Stimulated activated CD4-positive, alpha-beta T cell treated with anti-CD3 and anti-CD28 coated beads, Interleukin-4, amount 100 ng/mL, for 48 hours (primary cell): ENCODE measurements around the gene AMBRA1.
"Not testable (repeated sequence)": the region's sequence is repeated elsewhere in the genome, so short reads cannot be mapped to it uniquely, and the experiment has no call there.

Source experiments
- DNase-seq, 2 donors: peaks; one replicate each; pipeline ENCODE4 v3.0.0-alpha.2; 2020; ENCODE audit warnings: low read depth in 2 of 2

AMBRA1 gene

GRCh38 chr11:46616551-46617133, 22.8 kb upstream of the AMBRA1 start:
- no peak for DNase-seq

GRCh38 chr11:46615756-46616155, 21.9 kb upstream of the AMBRA1 start:
- no peak for DNase-seq

- DNase-seq, result no peak
Observed at GRCh38 chr11:46612326-46612725, 18.5 kb upstream of the AMBRA1 start.

- DNase-seq, result no peak
Observed at GRCh38 chr11:46611526-46612304, 17.9 kb upstream of the AMBRA1 start.

GRCh38 chr11:46609386-46609785, 15.6 kb upstream of the AMBRA1 start:
- no peak for DNase-seq

- DNase-seq, result no peak
Observed at GRCh38 chr11:46607516-46607915, 13.7 kb upstream of the AMBRA1 start.

- no peak for DNase-seq
Observed at GRCh38 chr11:46604796-46605195, 11.0 kb upstream of the AMBRA1 start.

GRCh38 chr11:46603704-46604308, 10.0 kb upstream of the AMBRA1 start:
- no peak for DNase-seq

GRCh38 chr11:46601129-46601528, 7.3 kb upstream of the AMBRA1 start:
- DNase-seq, result no peak

- no peak for DNase-seq
Observed at GRCh38 chr11:46600194-46600960, 6.6 kb upstream of the AMBRA1 start.

- DNase-seq, result no peak
Observed at GRCh38 chr11:46599340-46600193, 5.7 kb upstream of the AMBRA1 start.

- no peak for DNase-seq
Observed at GRCh38 chr11:46597609-46598219, 3.9 kb upstream of the AMBRA1 start.

GRCh38 chr11:46597155-46597554, 3.3 kb upstream of the AMBRA1 start:
- DNase-seq, result no peak

- no peak for DNase-seq
Observed at GRCh38 chr11:46594785-46595184, 962 bp upstream of the AMBRA1 start.

- no peak for DNase-seq
Observed at GRCh38 chr11:46594374-46594700, 514 bp upstream of the AMBRA1 start.

GRCh38 chr11:46590740-46591605, 2.9 kb downstream of the AMBRA1 start:
- no peak for DNase-seq

- no peak for DNase-seq
Observed at GRCh38 chr11:46588915-46589314, 4.9 kb downstream of the AMBRA1 start.

GRCh38 chr11:46588131-46588530, 5.7 kb downstream of the AMBRA1 start:
- no peak for DNase-seq

- not testable (repeated sequence) for DNase-seq
Observed at GRCh38 chr11:46583513-46583912, 10.3 kb downstream of the AMBRA1 start.

- no peak for DNase-seq
Observed at GRCh38 chr11:46582588-46582987, 11.2 kb downstream of the AMBRA1 start.
